Natural killer cell (primary cell): ENCODE results near the gene KRTAP5-10. TPM values are rescaled to one million over a fixed set of nuclear protein-coding genes. Genes with fewer than 3 reads are reported as not detected.
"Not testable (repeated sequence)": the region's sequence is repeated elsewhere in the genome, so short reads cannot be mapped to it uniquely, and the experiment has no call there.

ENCODE experiments used
- ATAC-seq, 3 donors: fragments of 150-1000 bp in 2 of 3; fragments of 200-7000 bp in 1 of 3; cut with Tn5 transposase; 1 replicate in 1 of 3; 2 replicates in 2 of 3; pipeline ENCODE4 v1.10.0; 2021; ENCODE audit warnings: mild to moderate bottlenecking in 2 of 3, moderate library complexity in 2 of 3
- DNase-seq, 2 donors: peaks; one replicate each; pipeline versions ENCODE4 v3.0.0 to v3.0.0-alpha.2; 2013 to 2021; ENCODE audit warnings: mixed read lengths in 1 of 2
- H3K27ac ChIP-seq: one replicate; pipeline ENCODE4 v1.5.1; 2013; ENCODE audit warnings: mild to moderate bottlenecking, low read length
- H3K27me3 ChIP-seq: one replicate; pipeline ENCODE4 v1.6.1; 2013; ENCODE audit warnings: low read length; ENCODE audit not compliant: control insufficient read depth, insufficient read depth
- H3K36me3 ChIP-seq: one replicate; pipeline ENCODE4 v1.6.1; 2013; ENCODE audit warnings: low read length; ENCODE audit not compliant: control insufficient read depth, insufficient read depth
- H3K4me1 ChIP-seq: one replicate; pipeline ENCODE4 v1.6.1; 2013; ENCODE audit warnings: low read length; ENCODE audit not compliant: control insufficient read depth, insufficient read depth
- H3K4me3 ChIP-seq: one replicate; pipeline ENCODE4 v1.5.1; 2013; ENCODE audit warnings: low read length
- H3K9me3 ChIP-seq: one replicate; pipeline ENCODE4 v1.6.1; 2013; ENCODE audit warnings: low read length; ENCODE audit not compliant: control insufficient read depth, insufficient read depth
- H3K27ac Mint-ChIP-seq, 2 donors: one replicate each; pipeline ENCODE4 v1.8.0; 2022; ENCODE audit warnings: mild to moderate bottlenecking in 2 of 2, mixed read lengths in 2 of 2, moderate library complexity in 1 of 2
- H3K27me3 Mint-ChIP-seq, 2 donors: one replicate each; pipeline ENCODE4 v1.8.0; 2022; ENCODE audit warnings: low read depth in 2 of 2, mixed read lengths in 2 of 2
- H3K36me3 Mint-ChIP-seq: one replicate; pipeline ENCODE4 v1.8.0; 2022; ENCODE audit warnings: mixed read lengths
- H3K4me1 Mint-ChIP-seq, 2 donors: one replicate each; pipeline ENCODE4 v1.8.0; 2022; ENCODE audit warnings: mixed read lengths in 2 of 2
- H3K4me3 Mint-ChIP-seq: one replicate; pipeline ENCODE4 v1.8.0; 2022; ENCODE audit warnings: mild to moderate bottlenecking, moderate library complexity, mixed read lengths
- H3K9me3 Mint-ChIP-seq, 2 donors: one replicate each; pipeline ENCODE4 v1.8.0; 2022; ENCODE audit warnings: mixed read lengths in 2 of 2
- CTCF ChIP-seq: fragments of 200-600 bp; IDR thresholded peaks from one replicate; pipeline ENCODE4 v1.8.0; 2022; ENCODE audit warnings: antibody characterized with exemption
- WGBS: methylation state at CpG from one replicate; pipeline ENCODE4 v1.1.7; 2013; ENCODE audit warnings: missing lambda C conversion rate; ENCODE audit not compliant: insufficient coverage; 5-methylcytosine and 5-hydroxymethylcytosine counted together
- intact Hi-C: fragments of 100-400 bp; cut with micrococcal nuclease; formaldehyde crosslinking; loops from one replicate; pipeline ENCODE4 v1.14.2; 2022
- total RNA-seq, 4 donors: library from RNA; stranded (reverse); fragments of 120-200 nt in 1 of 4; gene quantifications; one replicate each; pipeline versions ENCODE4 v1.2.3 to v1.2.4, GENCODE V29; 2013 to 2022

Gene KRTAP5-10
- total RNA-seq, 3 donors from 2014 or later (not counting 1 experiment from before 2014, with no cell fraction given): not detected

GRCh38 chr11:71525188-71525937 lies 40.0 kb upstream of the KRTAP5-10 start:
- no peak overlapping the region for H3K27ac Mint-ChIP-seq
- no peak overlapping the region for H3K27ac ChIP-seq
- DNase-seq: no peak

DNA sequence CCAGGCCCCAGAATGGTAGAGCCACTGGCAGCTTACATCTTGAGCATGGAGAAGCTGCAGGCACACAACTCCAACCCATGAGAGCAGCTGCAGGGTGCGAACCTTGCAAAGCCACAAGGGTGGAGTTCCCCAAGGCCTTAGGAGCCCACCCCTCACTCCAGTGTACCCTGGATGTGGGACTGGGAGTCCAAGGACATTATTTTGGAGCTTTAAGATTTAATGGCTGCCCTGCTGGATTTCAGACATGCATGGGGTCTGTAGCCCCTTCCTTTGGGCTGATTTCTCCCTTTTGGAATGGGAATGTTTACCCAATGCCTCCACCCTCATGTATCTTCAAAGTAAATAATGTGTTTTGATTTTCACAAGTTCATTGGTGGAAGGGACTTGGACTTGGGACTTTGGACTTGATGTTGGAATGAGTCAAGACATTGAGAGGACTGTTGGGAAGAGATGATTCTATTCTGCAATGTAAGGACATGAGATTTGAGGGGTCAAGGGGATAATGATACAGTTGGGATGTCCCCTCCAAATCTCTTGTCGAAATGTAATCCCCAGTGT lies 39.3 kb upstream of the KRTAP5-10 start:
- no peak for TF ChIP-seq CTCF
- no peak overlapping the region for H3K4me3 ChIP-seq
- no peak overlapping the region for H3K27ac ChIP-seq
- Mint-ChIP-seq H3K4me3 (no peak overlapping the region), H3K36me3 (no peaks in the 10 kb centered on the region), H3K27me3 (peaks cover 4 to 12% of the 10 kb centered on the region in 2 donors), H3K27ac (no peak overlapping the region), H3K9me3 (no peaks in the 10 kb centered on the region), H3K4me1 (no peaks in the 10 kb centered on the region)
- H3K9me3 ChIP-seq: no peaks in the 10 kb centered on the region
- ATAC-seq: no peak
- 80% methylated on average over 2 of the region's 2 CpGs for whole genome bisulfite sequencing
- H3K4me1 ChIP-seq: no peaks in the 10 kb centered on the region
- H3K27me3 ChIP-seq: no peaks in the 10 kb centered on the region
- DNase-seq: no peak
- intact Hi-C loops: no loop called here
- H3K36me3 ChIP-seq: no peaks in the 10 kb centered on the region

More at GRCh38 chr11:71525188-71525937, 40.0 kb upstream of the KRTAP5-10 start:
- H3K36me3 ChIP-seq: no peaks in the 10 kb centered on the region
- TF ChIP-seq CTCF: no peak
- no peak overlapping the region for H3K4me3 ChIP-seq
- Mint-ChIP-seq H3K36me3 (no peaks in the 10 kb centered on the region), H3K4me1 (no peaks in the 10 kb centered on the region), H3K9me3 (no peaks in the 10 kb centered on the region), H3K4me3 (no peak overlapping the region), H3K27me3 (peaks cover 4 to 12% of the 10 kb centered on the region in 2 donors)
- intact Hi-C loops: no loop called here
- 73% methylated on average over 3 of the region's 3 CpGs for WGBS
- no peaks in the 10 kb centered on the region for H3K9me3 ChIP-seq
- no peaks in the 10 kb centered on the region for H3K27me3 ChIP-seq
- ATAC-seq: no peak
- no peaks in the 10 kb centered on the region for H3K4me1 ChIP-seq

GRCh38 chr11:71526796-71527575 lies 38.4 kb upstream of the KRTAP5-10 start, which contains the start of gene KRTAP5-7:
Gene KRTAP5-7, plus strand, starts transcription at chr11:71527267. Its CDS starts 34 bp downstream, at chr11:71527301.
- peaks cover 4 to 12% of the 10 kb centered on the region in 2 donors for H3K27me3 Mint-ChIP-seq
- H3K4me3 Mint-ChIP-seq, DNase-seq, H3K9me3 Mint-ChIP-seq, H3K27ac Mint-ChIP-seq, H3K27ac ChIP-seq, H3K4me1 Mint-ChIP-seq, H3K36me3 ChIP-seq, H3K4me1 ChIP-seq, H3K9me3 ChIP-seq, ATAC-seq, intact Hi-C loops, H3K36me3 Mint-ChIP-seq, H3K4me3 ChIP-seq, H3K27me3 ChIP-seq: not testable (repeated sequence)
- WGBS: 60% methylated on average over 10 of the region's 10 CpGs

- intact Hi-C loops: no loop called here
Observed at GRCh38 chr11:71527576-71528210, 37.7 kb upstream of the KRTAP5-10 start.

More at GRCh38 chr11:71527576-71528210, 37.7 kb upstream of the KRTAP5-10 start:
- H3K4me3 Mint-ChIP-seq: no peak overlapping the region
- no peak overlapping the region for H3K27ac ChIP-seq
- TF ChIP-seq CTCF: no peak
- H3K36me3 ChIP-seq: no peaks in the 10 kb centered on the region
- no peaks in the 10 kb centered on the region for H3K4me1 ChIP-seq
- no peak overlapping the region for H3K4me3 ChIP-seq
- WGBS: 90% methylated on average over 6 of the region's 6 CpGs
- no peaks in the 10 kb centered on the region for H3K27me3 ChIP-seq
- no peaks in the 10 kb centered on the region for H3K9me3 Mint-ChIP-seq
- H3K9me3 ChIP-seq: no peaks in the 10 kb centered on the region
- H3K27ac Mint-ChIP-seq: no peak overlapping the region
- H3K4me1 Mint-ChIP-seq: no peaks in the 10 kb centered on the region
- H3K27me3 Mint-ChIP-seq: peaks cover 4 to 12% of the 10 kb centered on the region in 2 donors
- no peaks in the 10 kb centered on the region for H3K36me3 Mint-ChIP-seq
- ATAC-seq (no peak), DNase-seq (no peak)
